ENCODE results near the gene FAR1. TPM values are rescaled to one million over a fixed set of nuclear protein-coding genes. Genes with fewer than 3 reads are reported as not detected.
"Not testable (repeated sequence)": the region's sequence is repeated elsewhere in the genome, so short reads cannot be mapped to it uniquely, and the experiment has no call there.

The FAR1 gene
- total RNA-seq, result 28.2 TPM

- peak; percentile 97 for DNase-seq (ENCODE audit: low spot score)
These were observed at the start of gene FAR1 for GRCh38 chr11:13668102-13668956. FAR1 (plus strand) TSS chr11:13668668; CDS start chr11:13694766, 26,098 bp downstream.

- no peak for DNase-seq (ENCODE audit: low spot score)
These were observed 48.4 kb upstream of the FAR1 start for GRCh38 chr11:13620063-13620462.

- DNase-seq (ENCODE audit: low spot score), result not testable (repeated sequence)
These were observed 41.6 kb upstream of the FAR1 start for GRCh38 chr11:13626818-13627217.

- not testable (repeated sequence) for DNase-seq (ENCODE audit: low spot score)
These were observed 39.8 kb upstream of the FAR1 start for GRCh38 chr11:13628634-13629033.

GRCh38 chr11:13629779-13630178, 38.7 kb upstream of the FAR1 start:
- no peak for DNase-seq (ENCODE audit: low spot score)

GRCh38 chr11:13635290-13635689, 33.2 kb upstream of the FAR1 start:
- DNase-seq (ENCODE audit: low spot score), result no peak

GRCh38 chr11:13635804-13636203, 32.7 kb upstream of the FAR1 start:
- no peak for DNase-seq (ENCODE audit: low spot score)

- DNase-seq (ENCODE audit: low spot score), result no peak
These were observed 31.1 kb upstream of the FAR1 start for GRCh38 chr11:13637125-13638069.

- DNase-seq (ENCODE audit: low spot score), result no peak
These were observed 30.0 kb upstream of the FAR1 start for GRCh38 chr11:13638422-13638821.

GRCh38 chr11:13644997-13645687, 23.3 kb upstream of the FAR1 start:
- DNase-seq (ENCODE audit: low spot score), result no peak

GRCh38 chr11:13647391-13647790, 21.1 kb upstream of the FAR1 start:
- DNase-seq (ENCODE audit: low spot score), result no peak

- DNase-seq (ENCODE audit: low spot score), result no peak
These were observed 18.8 kb upstream of the FAR1 start for GRCh38 chr11:13649619-13650018.

- DNase-seq (ENCODE audit: low spot score), result not testable (repeated sequence)
These were observed 17.0 kb upstream of the FAR1 start for GRCh38 chr11:13651515-13651914.

- DNase-seq (ENCODE audit: low spot score), result no peak
These were observed 7.3 kb upstream of the FAR1 start for GRCh38 chr11:13661074-13661623.

GRCh38 chr11:13663631-13664071, 4.8 kb upstream of the FAR1 start:
- no peak for DNase-seq (ENCODE audit: low spot score)

- no peak for DNase-seq (ENCODE audit: low spot score)
These were observed 4.1 kb upstream of the FAR1 start for GRCh38 chr11:13664351-13664750.

GRCh38 chr11:13666708-13667107, 1.8 kb upstream of the FAR1 start:
- no peak for DNase-seq (ENCODE audit: low spot score)

- no peak for DNase-seq (ENCODE audit: low spot score)
These were observed 1.2 kb upstream of the FAR1 start for GRCh38 chr11:13667245-13667644.

- DNase-seq (ENCODE audit: low spot score), result no peak
These were observed 720 bp upstream of the FAR1 start for GRCh38 chr11:13667795-13668101.

GRCh38 chr11:13668957-13669521, 571 bp downstream of the FAR1 start:
- no peak for DNase-seq (ENCODE audit: low spot score)
